ENCODE data around the gene SLC6A19. TPM values are rescaled to one million over a fixed set of nuclear protein-coding genes. Genes with fewer than 3 reads are reported as not detected.

SLC6A19 gene
- total and polyA plus RNA-seq, 9 of the 15 experiments (the other 6 are each of a cell fraction or from before 2014, with no cell fraction given): 0.03 to 1.6 (median 0.59) TPM

DNA sequence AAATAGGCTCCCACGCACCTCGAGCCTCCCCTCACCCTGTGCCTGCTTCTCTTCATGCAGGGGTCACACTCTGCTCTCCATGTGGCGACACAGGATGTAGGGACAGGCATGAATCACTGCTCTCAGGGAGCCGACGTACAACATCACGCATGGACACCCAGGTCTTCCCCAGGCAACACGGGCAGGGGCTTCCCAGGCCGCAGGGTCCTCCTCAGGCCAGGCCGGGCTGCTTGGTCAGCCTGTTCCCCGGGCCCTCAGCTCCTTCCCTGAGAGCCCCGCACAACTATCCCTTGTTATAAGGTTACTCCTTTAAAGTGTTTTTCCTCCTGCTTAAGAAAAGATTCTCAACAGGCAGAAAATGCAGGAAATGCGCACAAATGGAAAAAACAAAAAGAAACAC is 24.8 kb downstream of the SLC6A19 start:
- Histone ChIP-seq H3K27me3 (ENCODE audit: control insufficient read depth in 2 of 2, insufficient read depth in 2 of 2, low read length in 2 of 2) (peaks cover 58 to 79% of the 10 kb centered on the region in 2 experiments; a peak in 4 of 5 replicates), H3K79me2 (ENCODE audit: control insufficient read depth, insufficient read depth, low read length) (no peaks in the 10 kb centered on the region), H3K9me3 (replicated peaks; ENCODE audit: control insufficient read depth, insufficient read depth, low read depth, low read length) (no peaks in the 10 kb centered on the region; the same call in 1 of the 2 replicates), H3K9me1 (ENCODE audit: control insufficient read depth, insufficient read depth, low read length) (peaks cover 2% of the 10 kb centered on the region), H3K4me2 (ENCODE audit: insufficient read depth, low read length) (no peak overlapping the region), H3K9ac (ENCODE audit: insufficient read depth in 1 of 2, low read depth in 2 of 2, low read length in 2 of 2) (no peak overlapping the region), H4K20me1 (replicated peaks; ENCODE audit: control insufficient read depth, insufficient read depth, low read length) (peaks cover 19% of the 10 kb centered on the region; the same call in 1 of the 2 replicates), H3K27ac (ENCODE audit: extremely low read depth, low read depth, low read length) (no peak overlapping the region), H3K4me1 (replicated peaks in 1 of 2; ENCODE audit: control insufficient read depth in 2 of 2, insufficient read depth in 2 of 2, low read length in 2 of 2) (peaks cover 0 to 21% of the 10 kb centered on the region in 2 experiments; a peak in 1 of 5 replicates), H3K4me3 (no peak overlapping the region), H3K36me3 (ENCODE audit: control insufficient read depth, insufficient read depth, low read length) (no peaks in the 10 kb centered on the region), H2AFZ (ENCODE audit: low read depth, low read length) (no peak overlapping the region)
- no TSS peak for BruUV-seq (replicated peaks)
- in situ Hi-C loops (cut with MboI): no loop called here
- intact Hi-C loops (cut with micrococcal nuclease): no loop called here
- ChIA-PET CTCF (ENCODE audit: low intra/inter-chr PET ratio) (no interaction called here), POLR2A (interaction anchor here (0.9 kb wide), 1 partner anchor 25 kb away, joined by 3 read pairs; the partner anchor contains the start of gene SLC6A19)
- WGBS (ENCODE audit: insufficient coverage, low coverage, missing lambda C conversion rate): 5% methylated on average over 12 of the region's 12 CpGs
- no peak for ATAC-seq
- no peak for FAIRE-seq
- DNase-seq (ENCODE audit: extremely low read depth in 1 of 4, low spot score in 3 of 4): no peak
- TF ChIP-seq ZNF586 (CRISPR knock-in tag; conservative IDR thresholded peaks at IDR 0.05) (no peak), HNRNPL (IDR thresholded peaks at IDR 0.05; ENCODE audit: low read depth, low read length) (no peak), SIN3A (IDR thresholded peaks at IDR 0.05; ENCODE audit: borderline replicate concordance in 2 of 2, control insufficient read depth in 1 of 2, low read depth in 2 of 2, low read length in 2 of 2) (no peak), LCOR (CRISPR knock-in tag; IDR thresholded peaks at IDR 0.05) (no peak), OTX1 (CRISPR knock-in tag; IDR thresholded peaks at IDR 0.05) (no peak)
- TF ChIP-seq, protein P1, sequence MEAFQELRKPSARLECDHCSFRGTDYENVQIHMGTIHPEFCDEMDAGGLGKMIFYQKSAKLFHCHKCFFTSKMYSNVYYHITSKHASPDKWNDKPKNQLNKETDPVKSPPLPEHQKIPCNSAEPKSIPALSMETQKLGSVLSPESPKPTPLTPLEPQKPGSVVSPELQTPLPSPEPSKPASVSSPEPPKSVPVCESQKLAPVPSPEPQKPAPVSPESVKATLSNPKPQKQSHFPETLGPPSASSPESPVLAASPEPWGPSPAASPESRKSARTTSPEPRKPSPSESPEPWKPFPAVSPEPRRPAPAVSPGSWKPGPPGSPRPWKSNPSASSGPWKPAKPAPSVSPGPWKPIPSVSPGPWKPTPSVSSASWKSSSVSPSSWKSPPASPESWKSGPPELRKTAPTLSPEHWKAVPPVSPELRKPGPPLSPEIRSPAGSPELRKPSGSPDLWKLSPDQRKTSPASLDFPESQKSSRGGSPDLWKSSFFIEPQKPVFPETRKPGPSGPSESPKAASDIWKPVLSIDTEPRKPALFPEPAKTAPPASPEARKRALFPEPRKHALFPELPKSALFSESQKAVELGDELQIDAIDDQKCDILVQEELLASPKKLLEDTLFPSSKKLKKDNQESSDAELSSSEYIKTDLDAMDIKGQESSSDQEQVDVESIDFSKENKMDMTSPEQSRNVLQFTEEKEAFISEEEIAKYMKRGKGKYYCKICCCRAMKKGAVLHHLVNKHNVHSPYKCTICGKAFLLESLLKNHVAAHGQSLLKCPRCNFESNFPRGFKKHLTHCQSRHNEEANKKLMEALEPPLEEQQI (IDR thresholded peaks at IDR 0.05): no peak
- TF ChIP-seq, protein P2, sequence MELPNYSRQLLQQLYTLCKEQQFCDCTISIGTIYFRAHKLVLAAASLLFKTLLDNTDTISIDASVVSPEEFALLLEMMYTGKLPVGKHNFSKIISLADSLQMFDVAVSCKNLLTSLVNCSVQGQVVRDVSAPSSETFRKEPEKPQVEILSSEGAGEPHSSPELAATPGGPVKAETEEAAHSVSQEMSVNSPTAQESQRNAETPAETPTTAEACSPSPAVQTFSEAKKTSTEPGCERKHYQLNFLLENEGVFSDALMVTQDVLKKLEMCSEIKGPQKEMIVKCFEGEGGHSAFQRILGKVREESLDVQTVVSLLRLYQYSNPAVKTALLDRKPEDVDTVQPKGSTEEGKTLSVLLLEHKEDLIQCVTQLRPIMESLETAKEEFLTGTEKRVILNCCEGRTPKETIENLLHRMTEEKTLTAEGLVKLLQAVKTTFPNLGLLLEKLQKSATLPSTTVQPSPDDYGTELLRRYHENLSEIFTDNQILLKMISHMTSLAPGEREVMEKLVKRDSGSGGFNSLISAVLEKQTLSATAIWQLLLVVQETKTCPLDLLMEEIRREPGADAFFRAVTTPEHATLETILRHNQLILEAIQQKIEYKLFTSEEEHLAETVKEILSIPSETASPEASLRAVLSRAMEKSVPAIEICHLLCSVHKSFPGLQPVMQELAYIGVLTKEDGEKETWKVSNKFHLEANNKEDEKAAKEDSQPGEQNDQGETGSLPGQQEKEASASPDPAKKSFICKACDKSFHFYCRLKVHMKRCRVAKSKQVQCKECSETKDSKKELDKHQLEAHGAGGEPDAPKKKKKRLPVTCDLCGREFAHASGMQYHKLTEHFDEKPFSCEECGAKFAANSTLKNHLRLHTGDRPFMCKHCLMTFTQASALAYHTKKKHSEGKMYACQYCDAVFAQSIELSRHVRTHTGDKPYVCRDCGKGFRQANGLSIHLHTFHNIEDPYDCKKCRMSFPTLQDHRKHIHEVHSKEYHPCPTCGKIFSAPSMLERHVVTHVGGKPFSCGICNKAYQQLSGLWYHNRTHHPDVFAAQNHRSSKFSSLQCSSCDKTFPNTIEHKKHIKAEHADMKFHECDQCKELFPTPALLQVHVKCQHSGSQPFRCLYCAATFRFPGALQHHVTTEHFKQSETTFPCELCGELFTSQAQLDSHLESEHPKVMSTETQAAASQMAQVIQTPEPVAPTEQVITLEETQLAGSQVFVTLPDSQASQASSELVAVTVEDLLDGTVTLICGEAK (IDR thresholded peaks at IDR 0.05): no peak
- TF ChIP-seq, protein P2 (CRISPR knock-in tag; IDR thresholded peaks at IDR 0.05): no peak

Data from K562 (cell line).